ENCODE results near the gene ST6GAL1.
"Not testable (repeated sequence)": the region's sequence is repeated elsewhere in the genome, so short reads cannot be mapped to it uniquely, and the experiment has no call there.

ST6GAL1 gene

GRCh38 chr3:187025254-187025655 lies 94.9 kb downstream of the ST6GAL1 start:
- no peak for DNase-seq

DNA sequence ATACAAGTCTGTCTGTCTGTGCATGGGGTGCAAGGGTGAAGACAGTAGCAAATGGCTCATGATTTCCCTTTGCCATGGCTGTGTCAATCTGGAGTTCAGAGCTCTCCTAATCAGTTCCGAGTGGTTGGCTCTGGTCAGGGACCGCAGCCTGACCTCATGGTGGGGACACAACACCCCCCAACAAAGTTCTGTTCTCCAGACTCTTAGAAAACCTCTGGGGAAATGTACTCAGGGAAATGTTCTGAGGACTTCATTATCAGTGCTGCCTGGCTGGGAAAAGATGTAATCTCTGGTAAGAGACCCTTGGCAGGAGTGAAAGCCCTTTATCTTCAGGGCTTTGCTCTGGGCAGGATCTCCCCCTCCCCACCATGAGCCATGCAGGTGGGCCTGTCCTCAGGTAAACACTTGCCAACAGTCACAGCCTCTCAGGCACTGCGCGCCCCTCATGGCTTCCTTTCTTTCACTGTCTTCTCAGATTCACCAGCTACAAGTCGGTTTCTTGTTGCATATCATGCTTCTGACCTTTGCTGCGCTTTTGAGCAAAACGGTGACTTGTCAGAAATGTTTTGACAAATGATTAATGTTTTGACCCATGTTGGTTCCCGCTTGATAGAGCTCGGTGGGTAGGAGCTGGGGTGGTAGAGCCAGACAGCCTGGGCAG lies 95.5 kb downstream of the ST6GAL1 start:
- peak; percentile 18 for DNase-seq

- DNase-seq = no peak
These were observed 96.0 kb downstream of the ST6GAL1 start for GRCh38 chr3:187026317-187026670.

DNA sequence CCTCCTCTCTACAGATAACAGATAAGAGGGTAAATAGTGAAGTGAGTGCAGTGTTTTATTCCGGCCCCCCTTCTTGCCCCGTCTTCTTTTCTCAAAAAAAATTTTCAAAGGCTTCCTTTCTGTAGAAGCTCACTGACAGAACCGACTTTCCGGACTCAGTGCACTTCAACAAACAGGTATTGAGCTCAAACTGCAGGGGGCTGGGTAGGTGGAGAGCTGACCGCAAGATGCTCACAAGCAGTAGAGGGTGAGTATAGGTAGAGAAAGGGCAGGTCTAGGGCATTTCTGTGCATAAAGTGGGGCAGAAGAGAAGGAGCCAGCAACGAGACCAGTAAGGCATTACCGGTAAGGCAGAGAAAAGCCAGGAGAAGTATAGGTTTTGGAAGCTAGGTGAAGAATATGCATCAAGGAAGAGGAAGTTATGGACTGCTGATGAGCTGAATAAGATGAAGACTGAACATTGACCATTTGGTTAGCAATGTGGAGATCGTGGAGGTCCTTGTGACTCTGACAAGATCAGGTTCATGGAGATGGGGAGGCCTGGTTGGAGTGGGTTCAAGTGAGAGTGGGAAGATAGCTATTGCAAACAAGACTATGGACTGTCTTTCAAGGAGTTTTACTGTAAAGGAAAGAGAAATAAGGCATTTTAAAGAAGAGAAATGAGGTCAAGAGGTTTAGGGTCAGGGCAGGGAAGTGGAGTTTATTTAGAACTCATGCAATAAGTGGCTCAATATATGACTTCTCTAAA lies 97.4 kb downstream of the ST6GAL1 start:
- no peak for DNase-seq

DNA sequence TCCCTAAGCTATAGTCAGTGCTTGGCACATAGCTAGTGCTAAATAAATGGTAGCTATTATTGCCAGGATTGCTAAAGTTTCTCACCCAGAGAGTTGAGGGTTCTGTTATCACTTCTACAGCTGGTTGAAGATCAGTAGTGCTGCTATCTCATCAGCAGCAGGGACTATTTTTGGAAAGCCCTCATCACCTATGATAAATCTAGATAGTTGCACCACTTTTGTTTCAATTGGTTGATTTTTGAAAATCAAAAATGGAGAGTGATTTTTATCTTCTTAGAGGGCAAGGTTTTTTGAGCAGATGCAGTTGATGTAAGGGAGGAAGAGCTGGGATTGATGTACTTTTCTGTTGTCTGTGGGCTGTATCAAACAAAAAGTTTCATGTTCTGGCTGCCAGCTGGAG lies 101.6 kb downstream of the ST6GAL1 start:
- DNase-seq = no peak

DNA sequence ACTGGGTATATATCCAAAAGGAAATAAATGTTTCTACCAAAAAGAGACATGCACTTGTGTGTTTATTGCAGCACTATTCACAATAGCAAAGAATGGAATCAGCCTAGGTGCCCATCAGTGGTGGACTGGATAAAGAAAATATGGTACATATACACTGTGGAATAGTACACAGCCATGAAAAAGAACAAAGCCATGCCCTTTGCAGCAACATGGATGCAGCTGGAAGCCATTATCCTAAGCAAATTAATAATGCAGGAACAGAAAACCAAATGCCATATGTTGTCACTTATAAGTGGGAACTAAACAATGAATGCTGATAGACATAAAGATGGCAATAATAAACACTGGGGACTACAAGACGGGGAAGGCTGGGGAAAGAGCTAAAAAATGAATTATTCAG lies 106.1 kb downstream of the ST6GAL1 start:
- DNase-seq = no peak

- no peak for DNase-seq
These were observed 108.9 kb downstream of the ST6GAL1 start for GRCh38 chr3:187039100-187039722.

DNA sequence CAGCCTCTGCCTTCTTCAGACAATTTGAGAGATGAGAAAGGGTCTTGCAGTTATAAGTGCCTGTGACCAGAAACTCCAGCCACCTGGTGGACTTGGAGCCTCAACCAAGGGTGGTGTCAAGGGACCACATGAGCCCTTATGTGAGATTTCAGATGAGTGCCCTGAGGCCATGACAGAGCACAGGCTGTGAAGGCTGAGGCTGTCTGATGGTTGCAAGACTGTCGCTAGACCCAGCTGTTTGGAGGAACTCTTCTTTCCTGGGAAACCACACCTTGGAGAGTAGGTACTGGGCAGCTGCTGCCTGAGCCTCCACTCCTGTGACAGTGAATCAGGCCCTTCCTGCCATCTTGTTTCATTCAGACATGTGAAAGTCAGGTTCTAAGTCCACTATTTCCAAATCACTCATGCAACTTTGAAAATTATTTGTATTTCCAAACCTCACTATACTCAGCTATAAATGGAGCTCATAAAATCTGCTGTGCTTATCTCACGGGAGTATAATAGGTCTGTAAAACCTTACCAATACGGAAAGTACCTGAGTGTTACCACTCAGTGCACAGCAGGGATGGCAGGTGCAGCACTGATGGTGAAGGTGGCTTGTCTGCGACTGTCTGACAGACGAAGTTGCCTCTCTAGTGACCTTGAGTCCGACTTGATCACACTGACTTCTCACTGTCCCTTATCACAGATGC lies 109.5 kb downstream of the ST6GAL1 start:
- no peak for DNase-seq

DNA sequence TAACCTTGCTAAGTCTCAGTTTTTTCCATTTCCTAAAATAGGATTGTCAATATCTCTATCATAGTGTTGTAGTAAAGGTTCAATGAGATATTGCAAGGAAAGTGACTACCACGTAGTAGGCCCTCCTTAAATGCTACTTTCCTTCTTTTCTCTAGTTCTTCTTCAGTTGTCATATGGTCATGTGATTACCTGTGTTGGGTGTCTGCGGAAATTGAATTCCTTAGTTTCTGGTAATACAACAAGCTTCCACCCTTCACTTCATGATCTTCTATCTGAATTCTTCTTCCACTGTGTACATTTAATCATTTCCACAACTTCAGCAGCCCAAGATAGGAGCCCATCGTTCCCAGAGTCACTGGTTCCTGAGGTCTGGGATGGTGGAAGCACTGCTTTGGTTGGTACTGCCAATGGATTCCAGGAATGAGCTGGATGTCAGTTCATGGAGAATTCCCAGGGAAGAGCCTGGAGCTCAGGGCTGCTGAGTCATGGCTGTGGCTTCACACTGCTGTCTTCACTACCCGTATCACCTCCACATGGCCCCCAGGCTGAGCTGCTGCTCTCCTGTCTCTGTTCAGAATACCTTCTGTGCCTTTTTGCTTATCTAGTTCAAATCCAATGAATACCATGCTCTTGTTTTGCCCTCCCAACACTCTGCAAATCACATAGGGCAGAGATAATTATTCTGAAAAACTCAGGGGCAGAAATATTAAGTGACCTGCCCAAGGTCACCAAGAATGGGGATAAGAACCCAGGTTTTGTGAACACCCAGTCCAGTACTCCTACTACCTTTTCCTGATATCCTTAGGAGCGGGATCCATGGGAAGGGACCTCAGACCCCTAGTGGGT lies 110.4 kb downstream of the ST6GAL1 start:
- DNase-seq = no peak

- no peak for DNase-seq
These were observed 111.3 kb downstream of the ST6GAL1 start for GRCh38 chr3:187041362-187042307.

- DNase-seq = no peak
These were observed 112.0 kb downstream of the ST6GAL1 start for GRCh38 chr3:187042346-187042745.

DNA sequence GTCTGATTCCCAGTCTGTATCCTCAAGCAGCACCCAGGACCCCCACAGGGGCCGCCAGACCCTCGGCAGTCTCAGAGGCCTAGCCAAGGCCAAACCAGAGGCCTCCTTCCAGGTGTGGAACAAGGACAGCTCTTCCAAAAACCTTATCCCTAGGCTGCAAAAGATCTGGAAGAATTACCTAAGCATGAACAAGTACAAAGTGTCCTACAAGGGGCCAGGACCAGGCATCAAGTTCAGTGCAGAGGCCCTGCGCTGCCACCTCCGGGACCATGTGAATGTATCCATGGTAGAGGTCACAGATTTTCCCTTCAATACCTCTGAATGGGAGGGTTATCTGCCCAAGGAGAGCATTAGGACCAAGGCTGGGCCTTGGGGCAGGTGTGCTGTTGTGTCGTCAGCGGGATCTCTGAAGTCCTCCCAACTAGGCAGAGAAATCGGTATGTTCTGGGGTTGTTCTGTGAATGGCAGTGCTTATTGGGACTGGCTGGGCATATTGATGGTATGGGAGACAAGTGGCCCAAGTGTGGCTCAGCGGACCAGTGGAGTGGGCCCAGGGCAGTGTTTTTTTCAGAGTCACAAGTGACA lies 112.6 kb downstream of the ST6GAL1 start:
- DNase-seq = no peak

DNA sequence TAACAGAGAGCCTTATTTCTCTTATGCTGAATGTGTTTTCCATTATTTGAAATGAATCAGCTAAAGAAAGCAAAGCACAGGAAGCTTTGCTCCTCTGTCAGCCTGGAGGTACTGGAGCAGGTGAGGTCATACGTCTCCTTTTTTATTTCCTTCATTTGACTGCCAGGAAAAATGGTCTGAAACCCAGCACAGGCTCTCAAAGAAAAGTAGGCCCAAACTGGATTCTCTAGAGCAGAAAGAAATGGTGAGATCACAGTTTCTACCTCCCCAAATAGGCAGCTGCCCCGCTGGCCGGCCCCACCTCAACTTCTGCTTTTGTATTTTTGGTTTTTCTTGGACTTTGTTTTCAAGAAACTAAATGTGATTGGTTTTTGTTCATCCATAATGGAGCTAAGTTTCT lies 113.9 kb downstream of the ST6GAL1 start:
- no peak for DNase-seq

GRCh38 chr3:187044867-187045552 lies 114.7 kb downstream of the ST6GAL1 start:
- DNase-seq = no peak

DNA sequence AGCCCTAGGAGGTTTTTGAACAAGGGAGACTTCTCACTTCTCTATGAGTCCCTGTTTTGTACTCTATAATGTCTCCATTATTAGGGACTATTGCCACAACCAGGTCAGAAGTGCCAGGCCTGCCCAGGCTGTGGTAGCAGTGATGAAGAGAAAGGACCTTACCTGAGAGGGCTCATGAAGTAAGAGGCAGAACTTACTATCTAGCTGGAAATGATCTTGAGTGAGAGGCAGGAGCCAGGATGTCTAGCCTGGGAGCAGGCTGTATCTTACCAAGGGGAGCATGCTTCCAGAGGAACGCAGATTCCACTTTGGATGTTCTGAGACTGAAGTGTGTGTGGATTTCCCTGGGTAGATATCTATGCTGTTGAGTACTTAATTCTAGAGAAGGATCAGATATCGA lies 115.7 kb downstream of the ST6GAL1 start:
- DNase-seq = no peak

- DNase-seq = no peak
These were observed 119.3 kb downstream of the ST6GAL1 start for GRCh38 chr3:187049462-187050101.

GRCh38 chr3:187051066-187051465 lies 120.7 kb downstream of the ST6GAL1 start:
- no peak for DNase-seq

DNA sequence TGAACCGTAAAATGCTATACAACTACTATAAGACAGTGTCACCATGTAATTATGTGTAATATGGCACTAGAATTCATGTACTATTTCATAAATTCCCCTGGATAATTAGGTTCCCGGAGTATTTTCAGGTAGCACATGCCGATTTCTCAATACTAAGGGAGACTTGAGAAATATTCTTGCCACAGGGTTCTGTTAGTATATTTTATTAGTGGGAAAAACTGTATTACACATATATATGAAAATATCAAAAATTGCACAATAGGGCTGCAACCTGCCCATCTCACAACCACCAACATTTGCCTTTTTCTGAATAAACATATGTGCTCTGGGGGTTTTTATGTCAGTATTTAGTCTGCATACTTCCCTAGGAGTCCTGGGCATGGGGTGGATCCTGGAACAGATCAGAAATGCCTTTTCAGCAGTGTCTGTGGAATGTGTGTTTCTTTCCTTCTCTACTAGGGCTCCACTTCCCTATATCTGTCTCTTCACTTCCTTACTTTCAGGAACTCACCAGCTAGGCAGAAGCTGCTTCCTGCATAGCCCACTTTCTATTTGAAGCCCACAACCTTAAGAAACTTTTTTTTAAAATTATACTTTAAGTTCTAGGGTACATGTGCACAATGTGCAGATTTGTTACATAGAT lies 121.5 kb downstream of the ST6GAL1 start:
- DNase-seq = no peak

DNA sequence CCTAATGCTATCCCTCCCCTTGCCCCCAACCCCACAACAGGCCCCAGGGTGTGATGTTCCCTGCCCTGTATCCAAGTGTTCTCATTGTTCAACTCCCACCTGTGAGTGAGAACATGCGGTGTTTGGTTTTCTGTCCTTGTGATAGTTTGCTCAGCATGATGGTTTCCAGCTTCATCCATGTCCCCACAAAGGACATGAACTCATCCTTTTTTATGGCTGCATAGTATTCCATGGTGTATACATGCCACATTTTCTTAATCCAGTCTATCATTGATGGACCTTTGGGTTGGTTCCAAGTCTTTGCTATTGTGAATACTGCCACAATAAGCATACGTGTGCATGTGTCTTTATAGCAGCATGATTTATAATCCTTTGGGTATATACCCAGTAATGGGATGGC lies 122.1 kb downstream of the ST6GAL1 start:
- not testable (repeated sequence) for DNase-seq

Data from retina (tissue), 1 donor.